Measurements from ENCODE around the gene TPSAB1.
A peak's percentile ranks its signal among the peaks of the same experiment; 100 is the strongest.

TPSAB1 gene

GRCh38 chr16:1271380-1271723, 30.8 kb downstream of the TPSAB1 start:
- TF ChIP-seq CSRNP3 (CRISPR knock-in tag; IDR thresholded peaks at IDR 0.05) (no peak), TCF4 (CRISPR knock-in tag; IDR thresholded peaks at IDR 0.05; ENCODE audit: borderline replicate concordance) (no peak), CSDC2 (CRISPR knock-in tag; IDR thresholded peaks at IDR 0.05) (no peak), PATZ1 (CRISPR knock-in tag; IDR thresholded peaks at IDR 0.05; ENCODE audit: borderline replicate concordance) (no peak), ESRRG (CRISPR knock-in tag; IDR thresholded peaks at IDR 0.05) (no peak), BACH2 (CRISPR knock-in tag; IDR thresholded peaks at IDR 0.05; ENCODE audit: borderline replicate concordance) (no peak), ARNTL (CRISPR knock-in tag; IDR thresholded peaks at IDR 0.05; ENCODE audit: borderline replicate concordance, low read depth) (no peak), OSR1 (CRISPR knock-in tag; IDR thresholded peaks at IDR 0.05) (no peak)
- ATAC-seq, result no peak

- TF ChIP-seq TCF4 (CRISPR knock-in tag; IDR thresholded peaks at IDR 0.05; ENCODE audit: borderline replicate concordance) (peak; percentile 42; the same call in 1 of the 2 replicates), TSHZ2 (CRISPR knock-in tag; IDR thresholded peaks at IDR 0.05) (0 out of 2 replicates have a peak, but pooled peaks have one; percentile 29)
- peak; percentile 67 for ATAC-seq
Measured at GRCh38 chr16:1271724-1272413, 31.4 kb downstream of the TPSAB1 start.

GRCh38 chr16:1272453-1273198, 32.1 kb downstream of the TPSAB1 start:
- ATAC-seq, result peak; percentile 34
- TF ChIP-seq OSR1 (CRISPR knock-in tag; IDR thresholded peaks at IDR 0.05) (no peak), PPARA (CRISPR knock-in tag; IDR thresholded peaks at IDR 0.05; ENCODE audit: borderline replicate concordance) (no peak), BACH2 (CRISPR knock-in tag; IDR thresholded peaks at IDR 0.05; ENCODE audit: borderline replicate concordance) (no peak), ZNF8 (CRISPR knock-in tag; IDR thresholded peaks at IDR 0.05) (no peak), ZNF70 (CRISPR knock-in tag; IDR thresholded peaks at IDR 0.05) (no peak), ZFP3 (CRISPR knock-in tag; IDR thresholded peaks at IDR 0.05) (no peak), ARNTL (CRISPR knock-in tag; IDR thresholded peaks at IDR 0.05; ENCODE audit: borderline replicate concordance, low read depth) (no peak), ZC3H10 (CRISPR knock-in tag; IDR thresholded peaks at IDR 0.05) (no peak), POU6F1 (CRISPR knock-in tag; IDR thresholded peaks at IDR 0.05; ENCODE audit: borderline replicate concordance, low read depth) (no peak), RARB (CRISPR knock-in tag; IDR thresholded peaks at IDR 0.05) (no peak), GLIS3 (CRISPR knock-in tag; IDR thresholded peaks at IDR 0.05) (no peak), SNAI2 (CRISPR knock-in tag; IDR thresholded peaks at IDR 0.05) (no peak)

- TF ChIP-seq TSHZ2 (CRISPR knock-in tag; IDR thresholded peaks at IDR 0.05) (no peak), ZFP30 (CRISPR knock-in tag; IDR thresholded peaks at IDR 0.05) (no peak), ZNF8 (CRISPR knock-in tag; IDR thresholded peaks at IDR 0.05) (no peak), ZC3H10 (CRISPR knock-in tag; IDR thresholded peaks at IDR 0.05) (no peak), CREB5 (CRISPR knock-in tag; IDR thresholded peaks at IDR 0.05; ENCODE audit: low read depth) (no peak), ZNF565 (CRISPR knock-in tag; conservative IDR thresholded peaks at IDR 0.05; ENCODE audit: low read depth) (no peak), ISL1 (CRISPR knock-in tag; IDR thresholded peaks at IDR 0.05) (no peak)
- no peak for ATAC-seq
Measured at GRCh38 chr16:1273816-1274215, 33.3 kb downstream of the TPSAB1 start.

Measured in SK-N-SH treated with all-trans-retinoic acid at 6 μM for 48 hours (cell line).